ENCODE data around the gene KLRG1.

Gene KLRG1

GRCh38 chr12:8985213-8985754 is 4.1 kb upstream of the KLRG1 start:
- DNase-seq: no peak

DNA sequence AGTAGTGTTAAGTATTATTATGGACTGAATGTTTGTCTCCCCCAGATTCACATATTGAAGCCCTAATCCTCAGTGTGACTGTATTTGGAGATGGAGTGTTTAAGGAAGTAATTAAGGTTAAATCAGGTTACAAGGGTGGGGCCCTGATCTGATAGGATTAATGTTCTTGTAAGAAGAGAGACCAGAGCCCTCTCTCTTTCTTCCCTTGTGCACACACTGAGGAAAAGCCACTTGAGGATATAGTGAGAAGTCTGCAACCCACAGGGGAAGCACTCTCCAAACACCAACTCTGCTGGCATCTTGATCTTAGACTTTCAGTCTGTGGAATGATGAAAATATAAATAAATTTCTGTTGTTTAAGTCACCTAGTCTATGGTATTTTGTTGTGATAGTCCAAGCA is 2.2 kb upstream of the KLRG1 start:
- DNase-seq: no peak

GRCh38 chr12:8987685-8988084 is 1.7 kb upstream of the KLRG1 start:
- DNase-seq: no peak

DNA sequence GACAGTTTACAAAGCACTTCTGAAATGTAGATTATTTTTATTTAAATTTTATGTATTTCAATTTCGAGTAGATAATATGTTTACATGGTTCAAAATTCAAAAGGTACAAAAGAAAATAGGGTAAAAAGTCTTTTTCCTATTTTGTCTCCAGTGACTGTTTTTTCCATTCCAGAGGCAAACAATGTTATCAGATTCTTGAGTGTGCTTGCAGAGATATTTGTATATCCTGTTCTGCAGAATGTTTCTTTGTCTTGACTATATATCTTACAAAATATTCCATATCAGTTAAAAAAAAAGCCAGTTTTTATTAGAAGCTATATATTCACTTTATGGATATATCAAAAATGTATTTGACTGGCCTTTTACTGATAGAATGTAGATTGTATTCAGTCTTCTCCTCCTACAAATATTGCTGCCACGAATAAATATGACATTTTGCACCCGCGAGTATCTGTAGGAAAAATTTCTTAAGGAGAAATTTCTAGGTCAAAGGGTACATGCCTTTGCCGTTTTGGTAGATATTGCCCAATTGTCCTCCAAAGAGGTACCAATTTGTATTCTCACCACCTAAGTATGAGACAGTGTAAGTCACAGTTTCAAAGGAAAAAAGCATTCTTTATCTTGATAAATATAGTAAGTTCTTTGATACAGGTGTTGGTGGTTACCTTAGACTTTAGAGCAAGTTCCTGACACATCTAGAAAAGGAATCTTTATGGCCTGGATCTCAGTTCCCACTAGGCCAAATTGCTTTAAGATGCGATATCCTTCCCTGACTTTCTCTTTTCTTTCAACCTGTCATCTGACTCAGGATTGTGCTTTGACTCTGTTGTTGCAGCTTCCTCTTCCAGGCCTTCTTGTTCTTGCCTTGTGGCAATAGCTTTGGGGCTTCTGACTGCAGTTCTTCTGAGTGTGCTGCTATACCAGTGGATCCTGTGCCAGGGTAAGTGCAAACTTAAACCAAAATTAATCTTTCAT is 2.3 kb downstream of the KLRG1 start:
- DNase-seq: no peak

GRCh38 chr12:8993827-8994226 is 4.5 kb downstream of the KLRG1 start:
- DNase-seq: no peak

DNA sequence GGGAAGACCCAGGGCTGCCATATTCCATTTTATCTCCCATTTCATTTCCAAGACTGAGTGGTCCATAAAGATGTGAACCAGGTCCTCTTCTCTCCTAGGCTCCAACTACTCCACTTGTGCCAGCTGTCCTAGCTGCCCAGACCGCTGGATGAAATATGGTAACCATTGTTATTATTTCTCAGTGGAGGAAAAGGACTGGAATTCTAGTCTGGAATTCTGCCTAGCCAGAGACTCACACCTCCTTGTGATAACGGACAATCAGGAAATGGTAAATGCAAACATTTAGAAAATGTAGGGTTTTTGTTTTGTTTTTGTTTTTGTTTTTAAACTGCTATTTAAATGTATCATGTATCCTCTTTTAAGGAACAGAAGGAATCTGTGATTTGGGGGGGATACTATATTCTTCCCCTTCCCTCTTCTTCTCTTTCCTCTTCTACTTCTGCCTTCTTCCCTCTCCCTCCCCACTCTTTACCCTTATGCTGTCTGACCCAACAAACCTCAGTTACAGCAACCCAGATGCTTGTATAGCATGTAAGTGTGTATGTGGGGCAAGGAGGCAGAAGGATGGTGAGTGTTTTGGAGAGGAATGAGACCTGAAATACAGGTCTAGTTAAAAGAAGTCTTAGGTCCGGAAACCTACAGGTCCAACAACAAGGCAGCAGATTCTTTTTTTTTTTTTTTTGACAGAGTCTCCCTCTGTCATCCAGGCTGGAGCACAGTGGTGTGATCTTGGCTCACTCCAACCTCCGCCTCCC is 5.9 kb downstream of the KLRG1 start:
- no peak for DNase-seq

DNA sequence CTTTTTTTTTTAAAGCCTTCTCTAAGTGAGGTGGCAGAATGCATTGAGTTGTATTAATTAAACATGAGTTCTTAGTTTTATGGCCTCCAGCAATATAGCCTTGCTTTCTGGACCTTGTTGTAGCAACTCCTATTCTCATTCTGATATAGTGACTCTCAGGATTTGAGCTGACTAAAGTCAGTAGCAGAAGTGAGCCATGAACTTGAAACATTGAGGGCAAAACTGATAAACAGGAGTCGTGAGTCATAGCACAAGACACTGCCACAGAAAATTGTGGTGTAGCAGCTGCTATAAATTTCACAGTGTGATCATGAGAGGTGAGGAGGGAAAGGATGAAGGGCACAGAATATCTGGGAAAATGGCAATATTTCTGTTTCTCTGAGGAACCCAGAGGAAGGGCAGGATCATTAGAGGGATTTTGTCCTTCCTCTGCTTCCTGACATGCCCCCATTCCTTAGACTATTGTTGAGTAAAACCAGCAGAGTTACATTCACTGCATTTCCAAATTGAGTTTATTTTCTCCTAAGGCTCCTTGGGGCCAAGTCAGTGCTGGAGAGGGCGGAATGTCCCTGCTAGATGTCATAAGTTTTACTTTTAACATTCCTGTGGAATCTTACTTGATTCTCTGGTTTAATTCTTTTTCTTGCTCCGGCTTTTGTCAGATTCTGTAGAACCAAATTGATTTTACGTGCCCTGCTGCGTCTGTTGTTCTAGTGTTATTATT is 7.5 kb downstream of the KLRG1 start:
- no peak for DNase-seq

- no peak for DNase-seq
Observed at GRCh38 chr12:9001233-9001632, 11.9 kb downstream of the KLRG1 start.

DNA sequence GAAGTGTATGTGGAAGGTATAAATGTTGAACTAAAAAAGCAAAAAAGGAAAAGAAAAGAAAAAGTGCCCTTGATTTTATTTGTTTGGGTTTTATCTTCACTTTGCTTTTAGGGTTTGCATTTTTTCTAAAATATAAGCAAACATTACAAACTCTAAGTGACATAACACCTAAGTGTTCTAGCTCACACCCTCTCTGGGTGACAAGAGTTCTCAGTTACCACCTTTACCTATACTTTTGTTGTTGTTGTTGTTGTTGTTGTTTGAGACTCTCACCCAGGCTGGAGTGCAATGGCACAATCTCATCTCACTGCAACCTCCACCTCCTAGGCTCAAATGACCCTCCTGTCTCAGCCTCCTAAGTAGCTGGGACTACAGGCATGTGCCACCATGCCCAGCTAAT is 13.0 kb downstream of the KLRG1 start:
- DNase-seq: no peak

DNA sequence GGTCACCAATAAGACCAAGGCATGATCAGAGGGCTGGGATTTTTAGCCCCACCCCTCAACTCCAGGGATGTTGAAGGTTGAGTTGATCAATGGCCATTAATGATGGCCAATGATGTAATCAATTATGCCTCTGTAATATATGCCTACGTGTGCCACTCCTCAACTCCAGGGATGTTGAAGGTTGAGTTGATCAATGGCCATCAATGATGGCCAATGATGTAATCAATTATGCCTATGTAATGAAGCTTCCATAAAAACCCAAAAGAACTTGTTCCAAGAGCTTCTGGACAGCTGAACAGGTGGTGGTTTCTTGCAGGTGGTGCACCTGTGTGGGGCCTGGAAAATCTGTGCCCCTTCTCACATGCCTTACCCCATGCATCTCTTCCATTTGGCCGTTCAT is 33.2 kb downstream of the KLRG1 start:
- no peak for DNase-seq

GRCh38 chr12:9024512-9024911 is 35.2 kb downstream of the KLRG1 start:
- no peak for DNase-seq

DNA sequence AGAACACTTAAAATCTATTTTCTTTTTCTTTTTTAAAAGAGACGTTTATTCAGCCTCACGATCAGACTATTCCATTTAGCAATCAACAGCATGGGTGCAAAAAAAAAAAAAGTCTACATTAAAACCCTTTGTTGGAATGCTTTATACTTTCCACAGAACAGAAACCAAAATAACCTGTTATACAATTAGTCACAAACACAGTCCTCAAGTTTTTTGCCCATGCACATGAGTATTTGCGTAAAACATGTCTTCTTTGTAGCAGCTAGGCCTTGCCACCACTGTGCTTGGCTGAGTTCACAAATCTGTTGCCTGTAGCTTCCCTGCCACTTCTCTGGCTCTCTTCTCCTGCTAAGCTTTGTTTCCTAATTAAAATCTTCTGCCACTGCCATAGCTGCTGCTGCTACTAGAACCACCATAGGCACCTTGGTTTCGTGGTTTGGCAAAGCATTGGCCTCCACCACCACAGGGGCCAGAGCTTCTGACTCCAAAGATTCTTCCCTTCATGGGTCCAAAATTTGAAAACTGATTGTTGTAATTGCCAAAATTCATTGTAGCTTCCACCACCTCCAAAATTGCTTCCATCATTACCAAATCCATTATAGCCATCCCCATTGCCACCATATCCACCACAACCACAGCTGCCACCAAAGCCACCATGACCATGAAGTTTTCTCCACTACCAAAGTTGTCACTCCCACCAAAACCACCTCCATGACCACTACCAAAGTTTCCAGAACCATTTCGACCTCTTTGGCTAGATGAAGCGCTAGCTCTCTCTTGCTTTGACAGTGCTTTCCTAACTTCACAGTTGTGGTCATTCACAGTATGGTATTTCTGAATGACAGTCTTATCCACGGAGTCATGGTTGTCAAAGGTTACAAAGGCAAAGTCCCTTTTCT is 38.1 kb downstream of the KLRG1 start:
- DNase-seq: no peak

- no peak for DNase-seq
Observed at GRCh38 chr12:9030776-9031175, 41.4 kb downstream of the KLRG1 start.

DNA sequence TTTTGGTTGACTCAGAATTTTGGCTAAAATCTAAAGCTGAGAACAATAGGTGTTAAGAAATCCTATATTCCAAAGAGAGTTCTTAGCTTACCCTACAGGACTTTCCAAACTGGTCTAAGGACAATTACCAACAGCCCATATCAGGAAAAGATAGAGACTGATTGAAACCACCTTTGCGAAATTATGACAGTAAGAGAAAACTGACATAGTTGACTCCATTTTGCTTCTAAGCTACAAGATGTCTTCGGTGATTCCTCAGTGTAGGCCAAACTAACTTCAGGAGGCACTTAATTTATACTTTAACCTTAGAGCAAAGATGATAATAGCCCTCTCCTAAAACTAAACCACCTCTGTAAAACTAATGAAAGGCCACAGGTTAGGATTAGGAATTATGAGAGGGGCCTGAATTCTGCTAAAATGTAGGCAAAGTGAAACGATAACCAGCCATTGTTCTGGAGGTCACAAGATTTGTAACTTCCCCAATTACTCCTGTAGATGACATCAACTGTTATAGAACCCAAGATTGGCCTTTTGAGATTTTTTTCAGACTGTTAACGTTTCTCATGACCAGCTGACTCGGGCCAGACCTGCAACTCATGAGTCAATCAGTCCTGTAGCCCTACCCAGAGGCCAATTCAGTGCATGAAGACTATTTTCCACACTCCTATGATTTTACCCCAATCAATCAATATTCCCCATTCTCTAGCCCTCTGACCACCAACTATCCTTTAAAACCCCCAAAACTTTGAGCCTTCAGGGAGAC is 43.0 kb downstream of the KLRG1 start:
- DNase-seq: no peak

- no peak for DNase-seq
Observed at GRCh38 chr12:9033265-9033887, 44.0 kb downstream of the KLRG1 start.

DNA sequence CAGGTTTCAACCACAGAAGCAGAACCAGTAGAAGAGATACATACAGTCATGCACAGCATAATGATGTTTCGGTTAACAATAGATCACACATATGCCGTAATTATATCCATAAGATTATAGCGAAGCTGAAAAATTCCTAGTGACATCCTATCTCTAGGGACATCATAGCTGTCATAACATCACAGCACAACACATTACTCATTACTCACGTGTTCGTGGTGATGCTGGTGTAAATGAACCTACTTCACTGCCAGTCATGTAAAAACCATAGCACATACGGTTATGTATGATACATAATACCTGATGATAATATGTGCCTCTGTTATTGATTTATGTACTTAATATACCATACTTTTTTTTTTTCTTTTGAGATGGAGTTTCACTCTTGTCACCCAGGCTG is 44.7 kb downstream of the KLRG1 start:
- no peak for DNase-seq

DNA sequence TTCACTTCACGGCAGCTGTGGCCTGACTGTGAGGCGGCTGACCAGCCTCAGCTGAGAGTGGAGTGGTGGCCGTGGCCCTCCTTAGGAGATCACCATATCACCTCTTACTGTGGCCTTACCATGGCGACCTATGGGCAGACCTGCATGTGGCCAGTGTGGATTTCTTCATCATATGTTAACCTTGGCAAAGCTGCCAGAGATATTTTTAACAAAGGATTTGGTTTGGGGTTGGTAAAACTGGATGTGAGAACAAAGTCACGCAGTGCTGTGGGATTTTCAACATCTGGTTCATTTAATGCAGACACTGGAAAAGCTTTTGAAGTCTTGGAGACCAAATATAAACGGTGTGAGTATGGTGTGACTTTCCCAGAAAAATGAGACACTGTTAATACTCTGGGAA is 46.9 kb downstream of the KLRG1 start:
- DNase-seq: no peak

DNA sequence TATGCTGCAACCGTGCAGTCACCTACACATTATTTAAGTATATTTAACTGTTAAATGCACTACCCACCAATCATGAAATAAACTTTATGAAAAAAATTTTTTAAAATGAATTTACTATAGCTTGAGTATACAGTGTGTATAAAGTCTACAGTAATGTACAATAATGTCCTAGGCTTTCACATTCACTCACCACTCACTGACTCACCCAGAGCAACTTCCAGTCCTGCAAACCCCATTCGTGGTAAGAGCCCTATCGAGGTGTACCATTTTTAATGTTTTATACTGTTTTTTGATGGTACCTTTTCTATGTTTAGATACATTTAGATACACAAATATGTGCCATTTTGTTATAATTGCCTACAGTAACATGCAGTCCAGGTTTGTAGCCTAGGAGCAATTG is 48.1 kb downstream of the KLRG1 start:
- DNase-seq: no peak

- peak in 3 of 56 donors; percentile 3 to 8 (median 4) for DNase-seq
Observed at GRCh38 chr12:9039397-9039977, 50.1 kb downstream of the KLRG1 start.

Data from nucleus accumbens (tissue), 56 donors.